ENCODE data around the gene ZC3H14.

ZC3H14 gene

GRCh38 chr14:88617479-88617878 lies 54.6 kb downstream of the ZC3H14 start:
- no peak for TF ChIP-seq CTCF (IDR thresholded peaks at IDR 0.05; ENCODE audit: poor library complexity, severe bottlenecking)
- peaks cover 11% of the 10 kb centered on the region for H3K36me3 ChIP-seq (ENCODE audit: low read depth)
- no peaks in the 10 kb centered on the region for H3K9me3 ChIP-seq (ENCODE audit: severe bottlenecking)
- H3K27ac ChIP-seq (ENCODE audit: poor library complexity, severe bottlenecking): peak overlapping the region; percentile 88
- H3K27me3 ChIP-seq (ENCODE audit: insufficient read depth, poor library complexity, severe bottlenecking): no peaks in the 10 kb centered on the region
- ATAC-seq (ENCODE audit: low read depth): no peak
- H3K4me1 ChIP-seq (ENCODE audit: insufficient read depth, poor library complexity, severe bottlenecking): peaks cover 45% of the 10 kb centered on the region
- no peak for DNase-seq (ENCODE audit: low spot score)
- H3K4me3 ChIP-seq (ENCODE audit: severe bottlenecking): no peak overlapping the region

- Histone ChIP-seq H3K27ac (ENCODE audit: poor library complexity, severe bottlenecking) (no peak overlapping the region), H3K27me3 (ENCODE audit: insufficient read depth, poor library complexity, severe bottlenecking) (no peaks in the 10 kb centered on the region), H3K9me3 (ENCODE audit: severe bottlenecking) (no peaks in the 10 kb centered on the region), H3K4me3 (ENCODE audit: severe bottlenecking) (no peak overlapping the region), H3K4me1 (ENCODE audit: insufficient read depth, poor library complexity, severe bottlenecking) (peaks cover 35% of the 10 kb centered on the region), H3K36me3 (ENCODE audit: low read depth) (peaks cover 9% of the 10 kb centered on the region)
- ATAC-seq (ENCODE audit: low read depth): no peak
- no peak for DNase-seq (ENCODE audit: low spot score)
- no peak for TF ChIP-seq CTCF (IDR thresholded peaks at IDR 0.05; ENCODE audit: poor library complexity, severe bottlenecking)
Measured at GRCh38 chr14:88618476-88618875, 55.6 kb downstream of the ZC3H14 start.

- TF ChIP-seq CTCF (IDR thresholded peaks at IDR 0.05; ENCODE audit: poor library complexity, severe bottlenecking): no peak
Measured at GRCh38 chr14:88621100-88621499, 58.3 kb downstream of the ZC3H14 start.

DNA sequence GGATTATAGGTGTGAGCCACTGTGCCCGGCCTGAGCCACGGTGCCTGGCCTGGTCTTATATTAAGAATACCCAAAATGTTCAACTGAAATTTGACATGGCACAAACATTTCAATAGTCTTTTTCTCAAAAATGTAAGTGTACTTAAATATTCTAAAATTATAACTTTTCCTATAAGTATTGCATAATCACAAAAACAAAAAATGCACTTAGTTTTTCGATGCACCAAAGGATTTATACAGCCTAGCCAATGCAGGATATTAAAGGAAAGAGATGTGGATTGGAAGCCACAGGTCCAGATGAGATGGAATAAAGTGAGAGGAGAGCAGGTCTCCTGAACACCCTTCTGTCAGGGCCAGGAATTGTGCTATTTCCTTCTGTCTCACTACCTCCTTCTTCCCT lies 62.8 kb downstream of the ZC3H14 start:
- Histone ChIP-seq H3K9me3 (ENCODE audit: severe bottlenecking) (no peaks in the 10 kb centered on the region), H3K4me3 (ENCODE audit: severe bottlenecking) (no peak overlapping the region), H3K27ac (ENCODE audit: poor library complexity, severe bottlenecking) (no peak overlapping the region), H3K4me1 (ENCODE audit: insufficient read depth, poor library complexity, severe bottlenecking) (no peaks in the 10 kb centered on the region), H3K36me3 (ENCODE audit: low read depth) (no peaks in the 10 kb centered on the region), H3K27me3 (ENCODE audit: insufficient read depth, poor library complexity, severe bottlenecking) (no peaks in the 10 kb centered on the region)
- DNase-seq (ENCODE audit: low spot score) (no peak), ATAC-seq (ENCODE audit: low read depth) (no peak)
- TF ChIP-seq CTCF (IDR thresholded peaks at IDR 0.05; ENCODE audit: poor library complexity, severe bottlenecking): no peak

More at GRCh38 chr14:88621100-88621499, 58.3 kb downstream of the ZC3H14 start:
- Histone ChIP-seq H3K9me3 (ENCODE audit: severe bottlenecking) (no peaks in the 10 kb centered on the region), H3K27ac (ENCODE audit: poor library complexity, severe bottlenecking) (no peak overlapping the region), H3K27me3 (ENCODE audit: insufficient read depth, poor library complexity, severe bottlenecking) (no peaks in the 10 kb centered on the region), H3K4me1 (ENCODE audit: insufficient read depth, poor library complexity, severe bottlenecking) (peaks cover 12% of the 10 kb centered on the region), H3K4me3 (ENCODE audit: severe bottlenecking) (no peak overlapping the region), H3K36me3 (ENCODE audit: low read depth) (no peaks in the 10 kb centered on the region)
- no peak for ATAC-seq (ENCODE audit: low read depth)
- DNase-seq (ENCODE audit: low spot score): no peak

- ATAC-seq (ENCODE audit: low read depth) (no peak), DNase-seq (ENCODE audit: low spot score) (no peak)
- Histone ChIP-seq H3K36me3 (ENCODE audit: low read depth) (no peaks in the 10 kb centered on the region), H3K4me3 (ENCODE audit: severe bottlenecking) (no peak overlapping the region), H3K4me1 (ENCODE audit: insufficient read depth, poor library complexity, severe bottlenecking) (no peaks in the 10 kb centered on the region), H3K27ac (ENCODE audit: poor library complexity, severe bottlenecking) (no peak overlapping the region), H3K9me3 (ENCODE audit: severe bottlenecking) (no peaks in the 10 kb centered on the region), H3K27me3 (ENCODE audit: insufficient read depth, poor library complexity, severe bottlenecking) (no peaks in the 10 kb centered on the region)
- TF ChIP-seq CTCF (IDR thresholded peaks at IDR 0.05; ENCODE audit: poor library complexity, severe bottlenecking): no peak
Measured at GRCh38 chr14:88628033-88628432, 65.2 kb downstream of the ZC3H14 start.

Data from RWPE2 (cell line).